Right hindlimb (tissue), 1 donor: ENCODE measurements around the gene ELF4.

ENCODE experiments used
- DNase-seq: peaks from one replicate; pipeline ENCODE4 v3.0.0-alpha.2; 2018

The ELF4 gene

DNA sequence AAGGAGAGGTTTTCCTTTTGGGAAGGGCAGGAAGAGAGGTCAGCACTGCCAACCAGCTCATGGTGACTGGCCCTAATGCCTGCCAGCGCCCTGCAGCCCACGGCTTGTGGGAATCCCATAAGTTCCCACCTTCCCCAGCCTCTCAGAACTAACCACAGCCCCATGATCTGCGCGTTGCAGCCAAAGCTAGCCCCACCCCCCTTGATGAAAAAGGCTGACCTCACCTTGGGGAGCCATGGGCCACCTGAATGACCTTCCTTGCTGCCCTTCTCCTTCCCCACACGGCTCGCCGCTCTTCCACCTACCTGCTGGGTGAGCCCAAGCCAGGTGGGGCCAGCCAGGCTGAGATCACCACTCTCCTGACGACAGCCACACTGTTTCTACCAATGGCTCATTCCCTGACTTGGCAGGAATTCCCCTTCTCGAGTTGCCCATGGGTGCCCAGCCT is 3.9 kb upstream of the ELF4 start:
- no peak for DNase-seq

- peak; percentile 31 for DNase-seq
Observed at GRCh38 chrX:130111220-130112154, 1.2 kb upstream of the ELF4 start.

DNA sequence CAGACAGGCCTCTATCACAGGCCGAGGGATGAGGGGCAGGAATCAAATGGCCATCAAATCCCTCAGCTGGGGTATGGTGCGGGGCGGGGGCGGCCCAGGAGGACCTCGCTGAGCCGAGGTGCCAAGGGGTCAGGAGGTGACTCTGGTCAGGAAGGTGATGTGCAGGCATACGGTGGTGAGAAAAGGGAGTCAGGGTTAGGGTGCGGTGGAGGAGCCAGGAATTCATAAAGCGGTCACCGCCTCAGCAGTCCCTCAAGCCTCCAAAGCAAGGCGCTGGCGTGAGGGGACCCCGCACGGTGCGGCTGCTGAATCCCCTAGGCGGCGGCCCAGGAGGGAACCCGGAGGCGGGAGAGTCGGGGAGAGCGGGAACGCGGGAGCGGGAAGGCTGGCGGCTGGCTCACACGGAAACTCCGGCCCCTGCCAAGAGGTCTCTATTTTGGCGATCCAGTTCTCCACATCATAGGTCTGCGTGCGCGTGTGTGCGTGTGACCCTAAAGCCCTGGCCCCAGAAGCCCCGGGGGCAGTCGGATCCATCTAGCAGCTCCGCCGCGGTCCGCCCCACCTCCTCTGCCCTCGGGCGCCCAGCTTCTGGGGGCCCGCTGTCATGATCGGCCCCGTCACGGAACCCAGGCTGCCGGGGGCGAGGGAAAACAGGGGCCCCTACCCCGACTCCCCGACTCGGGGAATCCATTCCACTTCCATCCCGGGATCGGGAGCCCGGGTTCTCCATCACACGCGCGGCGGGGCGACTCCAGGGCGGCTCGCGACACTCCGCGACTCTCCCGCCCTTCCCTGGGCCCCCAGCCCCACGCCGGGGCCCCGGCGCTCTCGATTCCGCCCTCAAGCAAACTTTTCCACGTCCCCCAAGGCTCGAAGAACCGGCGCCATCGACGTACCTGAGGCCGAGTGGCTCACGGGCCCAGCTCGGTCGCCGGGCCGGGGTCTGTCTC is 593 bp downstream of the ELF4 start:
- DNase-seq: peak; percentile 41

- DNase-seq: no peak
Observed at GRCh38 chrX:130108647-130109428, 1.5 kb downstream of the ELF4 start.

GRCh38 chrX:130106071-130106470 is 4.2 kb downstream of the ELF4 start:
- no peak for DNase-seq

DNA sequence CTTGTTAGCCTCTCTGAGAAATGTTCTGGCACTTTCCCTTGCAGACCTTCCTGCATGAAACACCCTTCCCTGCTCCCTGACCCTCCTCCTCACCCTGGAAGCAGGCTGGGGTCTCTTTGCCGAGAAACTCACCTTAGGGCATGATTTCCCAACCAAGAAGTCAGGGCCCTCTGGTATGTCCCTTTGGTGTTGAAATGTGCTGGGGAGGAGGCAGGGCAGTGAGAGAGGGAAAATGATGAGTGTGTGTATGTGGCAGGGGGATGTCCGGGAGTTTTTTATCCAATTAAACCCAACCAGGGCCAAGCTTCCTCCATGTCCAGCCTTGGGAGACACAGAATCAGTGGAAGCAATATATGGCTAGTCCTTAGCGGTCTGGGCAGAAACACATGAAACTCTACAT is 5.1 kb downstream of the ELF4 start:
- DNase-seq: no peak

- DNase-seq: no peak
Observed at GRCh38 chrX:130103605-130104004, 6.7 kb downstream of the ELF4 start.

DNA sequence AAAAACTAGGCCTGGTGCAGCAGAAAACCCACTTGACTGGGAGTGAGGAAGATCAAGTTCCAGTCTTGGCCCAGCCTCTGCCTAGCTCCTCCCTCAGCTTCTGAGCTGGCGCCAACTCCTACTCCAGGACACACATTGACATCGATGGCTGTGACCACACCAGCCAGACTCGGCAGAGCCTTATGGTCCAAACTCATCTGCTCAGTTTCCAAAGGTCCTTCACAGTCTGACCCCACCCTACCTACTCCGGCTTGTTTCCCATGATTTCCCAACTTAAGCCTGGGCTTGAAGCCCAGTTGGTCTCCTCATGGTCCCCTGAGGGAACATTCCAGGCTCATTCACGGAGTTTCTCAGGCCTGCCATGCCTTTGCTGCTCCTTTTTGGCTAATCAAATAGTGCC is 10.1 kb downstream of the ELF4 start:
- no peak for DNase-seq

GRCh38 chrX:130098210-130098552 is 12.1 kb downstream of the ELF4 start:
- no peak for DNase-seq

GRCh38 chrX:130097507-130098209 is 12.6 kb downstream of the ELF4 start:
- no peak for DNase-seq

- DNase-seq: no peak
Observed at GRCh38 chrX:130095249-130096030, 14.9 kb downstream of the ELF4 start.

DNA sequence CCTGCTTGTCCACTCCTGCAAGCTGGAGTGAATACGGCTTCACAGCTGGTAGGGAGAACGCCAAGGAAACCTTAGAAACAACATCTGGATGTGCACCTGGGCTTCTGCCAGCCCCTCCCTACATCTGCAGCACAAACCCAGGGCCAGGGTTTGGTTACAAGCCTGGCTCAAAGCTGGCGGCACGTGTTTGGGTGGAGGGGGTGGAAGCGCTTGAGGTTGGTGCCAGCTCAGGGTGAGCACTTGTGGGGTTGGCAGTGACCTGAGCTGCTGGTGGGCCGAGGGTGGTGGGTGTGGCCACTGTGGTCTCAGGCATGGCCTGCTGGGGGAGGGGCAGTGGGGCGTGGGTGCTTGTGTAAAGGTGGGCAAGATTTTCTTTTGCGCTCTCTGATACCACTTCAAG is 15.6 kb downstream of the ELF4 start:
- DNase-seq: no peak

DNA sequence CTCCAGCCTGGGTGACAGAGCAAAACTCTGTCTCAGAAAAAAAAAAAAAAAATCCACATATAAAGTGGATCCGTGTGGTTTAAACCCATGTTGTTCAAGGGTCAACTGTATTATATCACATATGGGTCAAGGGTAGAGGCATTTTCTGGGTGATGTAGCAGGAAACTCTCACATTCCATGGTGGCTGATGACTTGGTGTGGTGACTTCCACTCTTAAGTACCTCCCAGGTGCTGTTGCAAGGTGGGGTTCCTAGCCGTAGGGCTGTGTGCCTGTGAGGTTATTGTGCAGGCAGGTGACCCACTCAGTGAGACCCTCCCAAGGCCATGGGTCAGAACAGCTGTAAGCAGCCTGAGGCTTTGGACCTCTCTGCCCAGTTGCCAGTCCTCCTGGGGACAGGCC is 17.0 kb downstream of the ELF4 start:
- no peak for DNase-seq

GRCh38 chrX:130091980-130092522 is 18.2 kb downstream of the ELF4 start:
- DNase-seq: no peak

DNA sequence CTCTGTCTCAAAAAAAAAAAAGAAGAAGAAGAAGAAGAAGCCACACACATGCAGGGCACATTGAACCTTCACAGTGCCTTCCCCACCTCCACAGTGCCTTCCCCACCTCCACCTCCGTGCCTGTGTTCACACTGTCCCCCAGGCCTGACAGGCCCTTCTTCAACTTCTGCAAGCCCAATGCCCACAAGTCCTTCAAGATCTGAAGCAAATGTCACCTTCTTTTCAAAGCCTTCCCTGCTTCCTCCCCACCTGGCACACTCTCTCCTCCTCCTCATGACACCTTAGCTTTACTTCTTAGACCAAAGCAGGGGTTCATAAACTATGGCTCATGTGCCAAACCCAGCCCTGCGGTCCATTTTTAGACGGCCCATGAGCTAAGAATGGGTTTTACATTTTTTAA is 19.9 kb downstream of the ELF4 start:
- no peak for DNase-seq

GRCh38 chrX:130086447-130087206 is 23.7 kb downstream of the ELF4 start:
- no peak for DNase-seq

GRCh38 chrX:130085551-130086446 is 24.5 kb downstream of the ELF4 start:
- no peak for DNase-seq

DNA sequence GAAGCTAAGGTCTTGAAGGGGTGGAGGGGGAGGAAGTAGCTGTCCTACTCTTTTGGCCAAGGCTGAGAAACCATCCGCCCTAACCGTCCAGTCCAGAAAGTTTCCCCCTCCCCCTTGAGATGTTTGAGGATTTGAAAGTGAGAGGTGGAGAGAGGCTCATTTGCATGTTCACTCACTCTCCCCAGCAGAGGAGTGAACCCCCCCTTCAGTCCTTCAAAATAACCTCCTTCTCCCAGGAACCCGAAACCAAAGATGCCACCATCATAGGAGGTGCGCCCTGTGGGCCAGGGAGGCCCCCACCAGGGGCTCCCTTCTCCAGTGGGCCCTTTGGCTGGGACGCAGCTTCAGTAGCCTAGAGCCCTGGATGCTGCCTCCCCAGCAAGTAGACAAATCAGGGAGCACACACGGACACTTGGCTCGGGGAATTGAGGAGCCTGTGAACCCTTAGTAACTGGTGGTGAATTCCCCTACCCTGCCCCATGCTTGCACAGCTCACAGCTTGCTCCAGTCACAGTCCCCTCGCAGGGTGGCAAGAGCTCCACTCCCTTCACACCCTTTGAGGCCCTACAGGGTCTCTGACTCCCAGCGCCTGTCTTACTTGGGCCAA is 25.6 kb downstream of the ELF4 start:
- DNase-seq: no peak
